HG02678 (cell line): Measurements from ENCODE around the gene SBF1.
"Not testable (repeated sequence)": the region's sequence is repeated elsewhere in the genome, so short reads cannot be mapped to it uniquely, and the experiment has no call there.

Experiments
- ATAC-seq: cut with Tn5 transposase; IDR thresholded peaks from one replicate; pipeline ENCODE4 v1.9.1; 2021; ENCODE audit warnings: mild to moderate bottlenecking, moderate library complexity; ENCODE audit not compliant: unreplicated experiment

SBF1 gene

GRCh38 chr22:50474710-50475651 is at the start of gene SBF1:
Gene SBF1, minus strand, starts transcription at chr22:50475035. Its CDS starts 195 bp downstream, at chr22:50474840.
- peak; percentile 78 for ATAC-seq

- no peak for ATAC-seq
Measured at GRCh38 chr22:50523806-50524675, 49.2 kb upstream of the SBF1 start.

- no peak for ATAC-seq
Measured at GRCh38 chr22:50523458-50523805, 48.6 kb upstream of the SBF1 start.

GRCh38 chr22:50522806-50523438 is 48.1 kb upstream of the SBF1 start:
- ATAC-seq = no peak

- no peak for ATAC-seq
Measured at GRCh38 chr22:50522208-50522805, 47.5 kb upstream of the SBF1 start.

DNA sequence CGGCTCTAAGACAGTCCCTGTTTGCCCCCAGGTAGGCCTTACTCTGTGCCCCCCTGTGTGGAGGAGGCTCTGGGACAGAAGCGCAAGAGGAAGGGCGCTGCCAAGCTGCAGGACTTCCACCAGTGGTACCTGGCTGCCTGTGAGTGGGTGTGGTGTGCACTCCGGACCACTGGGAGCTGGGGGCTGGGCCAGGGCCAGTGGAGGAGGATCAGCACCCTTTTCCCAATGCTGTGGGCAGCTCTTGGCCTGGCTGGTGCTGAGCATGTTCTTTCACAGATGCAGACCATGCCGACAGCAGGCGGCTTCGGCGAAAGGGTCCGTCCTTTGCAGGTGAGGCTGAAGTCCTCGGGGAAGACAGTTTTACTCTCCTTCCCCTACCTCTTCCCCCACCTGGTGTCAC is 46.9 kb upstream of the SBF1 start:
- no peak for ATAC-seq

GRCh38 chr22:50520826-50521453 is 46.1 kb upstream of the SBF1 start:
- no peak for ATAC-seq

- ATAC-seq = not testable (repeated sequence)
Measured at GRCh38 chr22:50520184-50520583, 45.3 kb upstream of the SBF1 start.

GRCh38 chr22:50519151-50519550 is 44.3 kb upstream of the SBF1 start:
- no peak for ATAC-seq

- no peak for ATAC-seq
Measured at GRCh38 chr22:50518606-50519005, 43.8 kb upstream of the SBF1 start.

- no peak for ATAC-seq
Measured at GRCh38 chr22:50517495-50518260, 42.8 kb upstream of the SBF1 start.

GRCh38 chr22:50516891-50517290 is 42.1 kb upstream of the SBF1 start:
- ATAC-seq = no peak

- no peak for ATAC-seq
Measured at GRCh38 chr22:50516068-50516467, 41.2 kb upstream of the SBF1 start.

DNA sequence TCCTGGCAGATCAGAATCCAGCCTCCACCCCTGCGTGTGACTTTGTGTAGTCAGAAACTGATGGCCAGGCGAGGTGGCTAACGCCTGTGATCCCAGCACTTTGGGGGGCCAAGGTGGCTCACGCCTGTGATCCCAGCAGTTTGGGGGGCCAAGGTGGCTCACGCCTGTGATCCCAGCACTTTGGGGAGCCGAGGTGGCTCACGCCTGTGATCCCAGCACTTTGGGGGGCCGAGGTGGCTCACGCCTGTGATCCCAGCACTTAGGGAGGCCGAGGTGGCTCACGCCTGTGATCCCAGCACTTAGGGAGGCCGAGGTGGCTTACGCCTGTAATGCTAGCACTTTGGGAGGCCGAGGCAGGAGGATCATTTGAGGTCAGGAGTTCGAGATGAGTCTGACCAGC is 38.3 kb upstream of the SBF1 start:
- ATAC-seq = no peak

DNA sequence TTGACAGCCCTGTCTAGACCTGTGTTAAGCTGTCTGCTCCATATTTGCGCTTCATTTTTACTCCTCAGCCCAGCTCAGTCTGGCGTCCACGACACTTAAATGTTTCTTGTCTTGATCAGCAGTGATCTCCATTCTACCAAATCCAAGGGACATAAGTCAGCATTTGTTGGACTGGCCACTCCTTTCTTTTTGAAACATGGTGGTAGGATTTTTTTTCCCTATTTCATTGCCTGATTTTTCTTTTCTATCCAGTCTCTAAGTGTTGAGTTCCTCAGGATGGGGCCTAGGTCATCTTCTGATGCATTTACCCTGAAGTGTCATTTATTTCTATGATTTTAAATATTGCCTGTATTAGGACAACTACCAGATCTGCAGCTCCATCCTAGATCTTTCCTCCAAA is 34.1 kb upstream of the SBF1 start:
- ATAC-seq = no peak

GRCh38 chr22:50507991-50508884 is 33.4 kb upstream of the SBF1 start, which contains the start of gene NCAPH2:
Gene NCAPH2, plus strand, starts transcription at chr22:50508224. Its CDS starts 114 bp downstream, at chr22:50508338.
- peak; percentile 72 for ATAC-seq

DNA sequence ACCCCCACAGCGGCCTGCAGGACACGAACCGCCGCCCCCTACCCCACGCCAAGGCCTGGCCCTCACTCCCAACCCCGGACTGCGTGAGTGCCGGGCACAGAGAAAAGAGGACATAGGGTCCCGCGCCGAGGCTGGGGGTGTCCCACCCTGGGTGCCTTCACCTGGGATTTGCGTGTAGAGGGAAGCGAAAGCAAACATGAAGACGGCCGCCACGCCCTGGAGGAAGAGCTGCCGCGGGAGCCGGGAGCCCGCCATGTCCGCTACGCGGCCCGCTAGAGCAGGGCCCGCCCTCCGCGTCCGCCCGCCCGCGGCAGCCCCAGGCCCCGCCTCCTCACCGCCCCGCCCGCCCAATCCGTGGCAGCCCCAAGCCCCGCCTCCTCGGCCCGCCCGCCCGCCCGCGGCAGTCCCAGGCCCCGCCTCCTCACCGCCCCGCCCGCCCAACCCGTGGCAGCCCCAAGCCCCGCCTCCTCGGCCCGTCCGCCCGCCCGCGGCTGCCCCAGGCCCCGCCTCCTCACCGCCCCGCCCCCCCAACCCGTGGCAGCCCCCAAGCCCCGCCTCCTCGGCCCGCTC is 32.7 kb upstream of the SBF1 start, which contains the start of gene LMF2:
TSS of gene LMF2 (minus strand) at position 282 of the 570 bp plus-strand sequence. CDS start at position 255, 27 bp downstream.
- peak; percentile 67 for ATAC-seq
